CD4-positive, alpha-beta T cell treated with Interleukin-12 subunit alpha and Interleukin-12 subunit beta, for 1 hour (primary cell): ENCODE results near the gene WDR90.

Experiments
- DNase-seq: peaks from one replicate; pipeline ENCODE4 v3.0.0-alpha.2; 2020

WDR90 gene

GRCh38 chr16:626787-627453 lies 22.2 kb upstream of the WDR90 start:
- DNase-seq, result no peak

- DNase-seq, result no peak
Observed at GRCh38 chr16:627454-628239, 21.5 kb upstream of the WDR90 start.

- no peak for DNase-seq
Observed at GRCh38 chr16:628321-629061, 20.7 kb upstream of the WDR90 start.

- DNase-seq, result no peak
Observed at GRCh38 chr16:629185-629832, 19.9 kb upstream of the WDR90 start.

- DNase-seq, result no peak
Observed at GRCh38 chr16:629833-630248, 19.3 kb upstream of the WDR90 start.

GRCh38 chr16:630249-630814 lies 18.8 kb upstream of the WDR90 start:
- no peak for DNase-seq

GRCh38 chr16:630815-631405 lies 18.3 kb upstream of the WDR90 start, which contains the start of gene WFIKKN1:
WFIKKN1 (plus strand) TSS chr16:630985; CDS start chr16:631254, 269 bp downstream.
- DNase-seq, result no peak

- DNase-seq, result no peak
Observed at GRCh38 chr16:631808-632358, 17.3 kb upstream of the WDR90 start.

GRCh38 chr16:632486-633335 lies 16.5 kb upstream of the WDR90 start:
- DNase-seq, result no peak

- DNase-seq, result no peak
Observed at GRCh38 chr16:633336-634050, 15.7 kb upstream of the WDR90 start.

GRCh38 chr16:634051-634670 lies 15.0 kb upstream of the WDR90 start:
- DNase-seq, result no peak

- no peak for DNase-seq
Observed at GRCh38 chr16:634996-635395, 14.2 kb upstream of the WDR90 start.

- no peak for DNase-seq
Observed at GRCh38 chr16:635573-636205, 13.5 kb upstream of the WDR90 start.

GRCh38 chr16:636206-637080 lies 12.7 kb upstream of the WDR90 start, which contains the start of gene METTL26:
METTL26 (minus strand) TSS chr16:636305; CDS start chr16:636290, 15 bp downstream.
- peak; percentile 95 for DNase-seq

- peak; percentile 89 for DNase-seq
Observed at GRCh38 chr16:637081-638018, 11.8 kb upstream of the WDR90 start.

GRCh38 chr16:638034-638543 lies 11.1 kb upstream of the WDR90 start:
- no peak for DNase-seq

GRCh38 chr16:638836-639235 lies 10.3 kb upstream of the WDR90 start:
- DNase-seq, result no peak
